WTC11 (cell line): ENCODE results near the gene FFAR3. TPM values are rescaled to one million over a fixed set of nuclear protein-coding genes. Genes with fewer than 3 reads are reported as not detected.

ENCODE experiments used
- ATAC-seq: fragments of 200-7000 bp; cut with Tn5 transposase; 2 replicates; pipeline ENCODE4 v1.10.0; 2021; ENCODE audit warnings: mild to moderate bottlenecking, moderate library complexity
- CTCF ChIA-PET: fragments of 300-600 bp; sonication (Branson Sonifier 250); formaldehyde crosslinking; loops from one replicate; lab custom pipeline; 2021; ENCODE audit warnings: antibody characterized with exemption; lab: Charles Lee
- POLR2A ChIA-PET: fragments of 350-600 bp; sonication (Branson Sonifier 250); formaldehyde crosslinking; loops from one replicate; lab custom pipeline; 2021; ENCODE audit warnings: antibody characterized with exemption; lab: Charles Lee
- DNase-seq: peaks from one replicate; pipeline ENCODE4 v3.0.0; 2021; ENCODE audit warnings: low spot score
- H3K27ac Mint-ChIP-seq: 2 replicates; pipeline ENCODE4 v1.8.0; 2021; ENCODE audit warnings: mixed read lengths
- H3K27me3 Mint-ChIP-seq: 2 replicates; pipeline ENCODE4 v1.8.0; 2021; ENCODE audit warnings: low read depth, mild to moderate bottlenecking, moderate library complexity, mixed read lengths
- H3K36me3 Mint-ChIP-seq: 2 replicates; pipeline ENCODE4 v1.8.0; 2021; ENCODE audit warnings: mixed read lengths
- H3K4me1 Mint-ChIP-seq: 2 replicates; pipeline ENCODE4 v1.8.0; 2022; ENCODE audit warnings: mixed read lengths
- H3K4me3 Mint-ChIP-seq: 2 replicates; pipeline ENCODE4 v1.8.0; 2021; ENCODE audit warnings: mild to moderate bottlenecking, moderate library complexity, mixed read lengths
- H3K9me3 Mint-ChIP-seq: 2 replicates; pipeline ENCODE4 v1.8.0; 2021; ENCODE audit warnings: mixed read lengths
- CREM ChIP-seq: sonication (generic); formaldehyde crosslinking; IDR thresholded peaks from 2 replicates; pipeline ENCODE4 v1.8.1; 2022; ENCODE audit warnings: mild to moderate bottlenecking, missing genetic modification reagents, moderate library complexity
- ESRRA ChIP-seq: sonication (generic); formaldehyde crosslinking; IDR thresholded peaks from 2 replicates; pipeline ENCODE4 v1.8.1; 2022; ENCODE audit warnings: mild to moderate bottlenecking, missing genetic modification reagents, borderline replicate concordance
- FOXJ3 ChIP-seq: sonication (generic); formaldehyde crosslinking; IDR thresholded peaks from 2 replicates; pipeline ENCODE4 v1.9.0; 2021; ENCODE audit warnings: missing genetic modification reagents, mild to moderate bottlenecking, borderline replicate concordance
- FOXP1 ChIP-seq: sonication (generic); formaldehyde crosslinking; IDR thresholded peaks from 2 replicates; pipeline ENCODE4 v1.8.0; 2022; ENCODE audit warnings: missing genetic modification reagents, mild to moderate bottlenecking, moderate library complexity, borderline replicate concordance
- IRF1 ChIP-seq: sonication (generic); formaldehyde crosslinking; IDR thresholded peaks from 2 replicates; pipeline ENCODE4 v1.8.0; 2023; ENCODE audit warnings: missing genetic modification reagents
- JUN ChIP-seq: sonication (generic); formaldehyde crosslinking; IDR thresholded peaks from 2 replicates; pipeline ENCODE4 v1.8.0; 2023; ENCODE audit warnings: mild to moderate bottlenecking, missing genetic modification reagents
- NR3C1 ChIP-seq: sonication (generic); formaldehyde crosslinking; conservative IDR thresholded peaks from 2 replicates; pipeline ENCODE4 v1.8.1; 2023; ENCODE audit warnings: low read depth, mild to moderate bottlenecking, missing genetic modification reagents
- RELA ChIP-seq: sonication (generic); formaldehyde crosslinking; IDR thresholded peaks from 2 replicates; pipeline ENCODE4 v1.8.1; 2022; ENCODE audit warnings: missing genetic modification reagents, mild to moderate bottlenecking, borderline replicate concordance
- RORB ChIP-seq: fragments of 250-450 bp; sonication (Bioruptor Pico); IDR thresholded peaks from 2 replicates; pipeline ENCODE4 v1.9.0; 2021; ENCODE audit warnings: mild to moderate bottlenecking
- STAT6 ChIP-seq: sonication (generic); formaldehyde crosslinking; conservative IDR thresholded peaks from 2 replicates; pipeline ENCODE4 v1.8.1; 2023; ENCODE audit warnings: mild to moderate bottlenecking, low read depth, missing genetic modification reagents, moderate library complexity
- USF2 ChIP-seq: sonication (generic); formaldehyde crosslinking; IDR thresholded peaks from 2 replicates; pipeline ENCODE4 v1.8.1; 2023; ENCODE audit warnings: mild to moderate bottlenecking, missing genetic modification reagents, moderate library complexity
- ZBTB21 ChIP-seq: sonication (generic); formaldehyde crosslinking; IDR thresholded peaks from 2 replicates; pipeline ENCODE4 v1.8.1; 2023; ENCODE audit warnings: mild to moderate bottlenecking, missing genetic modification reagents, borderline replicate concordance
- ZNF121 ChIP-seq: sonication (generic); formaldehyde crosslinking; IDR thresholded peaks from 2 replicates; pipeline ENCODE4 v1.8.0; 2023; ENCODE audit warnings: missing genetic modification reagents
- ZNF317 ChIP-seq: sonication (generic); formaldehyde crosslinking; IDR thresholded peaks from 2 replicates; pipeline ENCODE4 v1.8.1; 2023; ENCODE audit warnings: low read depth, mild to moderate bottlenecking, moderate library complexity, missing genetic modification reagents, borderline replicate concordance
- ZNF396 ChIP-seq: fragments of 250-450 bp; sonication (Bioruptor Pico); IDR thresholded peaks from 2 replicates; pipeline ENCODE4 v1.8.0; 2021; ENCODE audit warnings: mild to moderate bottlenecking, moderate library complexity, borderline replicate concordance
- ZNF425 ChIP-seq: fragments of 250-450 bp; sonication (Bioruptor Pico); conservative IDR thresholded peaks from 2 replicates; pipeline ENCODE4 v1.9.0; 2021; ENCODE audit warnings: mild to moderate bottlenecking
- total RNA-seq: library from RNA; stranded (reverse); gene quantifications from 3 replicates; pipeline ENCODE4 v1.2.3, GENCODE V29; 2021
- TF ChIP-seq, protein P1 (sequence below): sonication (generic); formaldehyde crosslinking; IDR thresholded peaks from 2 replicates; pipeline ENCODE4 v1.8.0; 2022; ENCODE audit warnings: missing genetic modification reagents
- TF ChIP-seq, protein P2 (sequence below): sonication (generic); formaldehyde crosslinking; IDR thresholded peaks from 2 replicates; pipeline ENCODE4 v1.8.1; 2022; ENCODE audit warnings: mild to moderate bottlenecking, moderate library complexity, missing genetic modification reagents
- TF ChIP-seq, protein P3 (sequence below): sonication (generic); formaldehyde crosslinking; IDR thresholded peaks from 2 replicates; pipeline ENCODE4 v1.8.1; 2023; ENCODE audit warnings: mild to moderate bottlenecking, missing genetic modification reagents
- TF ChIP-seq, protein P4 (sequence below): sonication (generic); formaldehyde crosslinking; IDR thresholded peaks from 2 replicates; pipeline ENCODE4 v1.8.0; 2022; ENCODE audit warnings: mild to moderate bottlenecking, missing genetic modification reagents
- TF ChIP-seq, protein P5 (sequence below): sonication (generic); formaldehyde crosslinking; IDR thresholded peaks from 2 replicates; pipeline ENCODE4 v1.8.1; 2023; ENCODE audit warnings: mild to moderate bottlenecking, moderate library complexity, missing genetic modification reagents

FFAR3 gene
- total RNA-seq, 1 experiment from 2014 or later: not detected

- TF ChIP-seq, protein P1, sequence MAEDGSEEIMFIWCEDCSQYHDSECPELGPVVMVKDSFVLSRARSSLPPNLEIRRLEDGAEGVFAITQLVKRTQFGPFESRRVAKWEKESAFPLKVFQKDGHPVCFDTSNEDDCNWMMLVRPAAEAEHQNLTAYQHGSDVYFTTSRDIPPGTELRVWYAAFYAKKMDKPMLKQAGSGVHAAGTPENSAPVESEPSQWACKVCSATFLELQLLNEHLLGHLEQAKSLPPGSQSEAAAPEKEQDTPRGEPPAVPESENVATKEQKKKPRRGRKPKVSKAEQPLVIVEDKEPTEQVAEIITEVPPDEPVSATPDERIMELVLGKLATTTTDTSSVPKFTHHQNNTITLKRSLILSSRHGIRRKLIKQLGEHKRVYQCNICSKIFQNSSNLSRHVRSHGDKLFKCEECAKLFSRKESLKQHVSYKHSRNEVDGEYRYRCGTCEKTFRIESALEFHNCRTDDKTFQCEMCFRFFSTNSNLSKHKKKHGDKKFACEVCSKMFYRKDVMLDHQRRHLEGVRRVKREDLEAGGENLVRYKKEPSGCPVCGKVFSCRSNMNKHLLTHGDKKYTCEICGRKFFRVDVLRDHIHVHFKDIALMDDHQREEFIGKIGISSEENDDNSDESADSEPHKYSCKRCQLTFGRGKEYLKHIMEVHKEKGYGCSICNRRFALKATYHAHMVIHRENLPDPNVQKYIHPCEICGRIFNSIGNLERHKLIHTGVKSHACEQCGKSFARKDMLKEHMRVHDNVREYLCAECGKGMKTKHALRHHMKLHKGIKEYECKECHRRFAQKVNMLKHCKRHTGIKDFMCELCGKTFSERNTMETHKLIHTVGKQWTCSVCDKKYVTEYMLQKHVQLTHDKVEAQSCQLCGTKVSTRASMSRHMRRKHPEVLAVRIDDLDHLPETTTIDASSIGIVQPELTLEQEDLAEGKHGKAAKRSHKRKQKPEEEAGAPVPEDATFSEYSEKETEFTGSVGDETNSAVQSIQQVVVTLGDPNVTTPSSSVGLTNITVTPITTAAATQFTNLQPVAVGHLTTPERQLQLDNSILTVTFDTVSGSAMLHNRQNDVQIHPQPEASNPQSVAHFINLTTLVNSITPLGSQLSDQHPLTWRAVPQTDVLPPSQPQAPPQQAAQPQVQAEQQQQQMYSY (CRISPR knock-in tag): no peak
Observed at GRCh38 chr19:35365303-35365702, 7.0 kb downstream of the FFAR3 start (continued).

GRCh38 chr19:35368378-35368777 lies 10.1 kb downstream of the FFAR3 start:
- POLR2A ChIA-PET: no interaction called here
- DNase-seq (no peak), ATAC-seq (no peak)
- no peak overlapping the region for H3K27ac Mint-ChIP-seq
- peaks cover 15% of the 10 kb centered on the region for H3K9me3 Mint-ChIP-seq
- TF ChIP-seq, protein P2, sequence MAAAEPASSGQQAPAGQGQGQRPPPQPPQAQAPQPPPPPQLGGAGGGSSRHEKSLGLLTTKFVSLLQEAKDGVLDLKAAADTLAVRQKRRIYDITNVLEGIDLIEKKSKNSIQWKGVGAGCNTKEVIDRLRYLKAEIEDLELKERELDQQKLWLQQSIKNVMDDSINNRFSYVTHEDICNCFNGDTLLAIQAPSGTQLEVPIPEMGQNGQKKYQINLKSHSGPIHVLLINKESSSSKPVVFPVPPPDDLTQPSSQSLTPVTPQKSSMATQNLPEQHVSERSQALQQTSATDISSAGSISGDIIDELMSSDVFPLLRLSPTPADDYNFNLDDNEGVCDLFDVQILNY (CRISPR knock-in tag): no peak
- TF ChIP-seq NR3C1 (no peak), FOXJ3 (CRISPR knock-in tag) (no peak), ZBTB21 (CRISPR knock-in tag) (no peak), ESRRA (CRISPR knock-in tag) (no peak), ZNF317 (CRISPR knock-in tag) (no peak), CREM (CRISPR knock-in tag) (no peak), USF2 (CRISPR knock-in tag) (no peak), IRF1 (CRISPR knock-in tag) (no peak), ZNF425 (CRISPR knock-in tag) (no peak), FOXP1 (CRISPR knock-in tag) (no peak), JUN (CRISPR knock-in tag) (no peak), ZNF121 (CRISPR knock-in tag) (no peak), ZNF396 (CRISPR knock-in tag) (no peak), RORB (CRISPR knock-in tag) (no peak), RELA (CRISPR knock-in tag) (no peak), STAT6 (CRISPR knock-in tag) (no peak)
- TF ChIP-seq, protein P3, sequence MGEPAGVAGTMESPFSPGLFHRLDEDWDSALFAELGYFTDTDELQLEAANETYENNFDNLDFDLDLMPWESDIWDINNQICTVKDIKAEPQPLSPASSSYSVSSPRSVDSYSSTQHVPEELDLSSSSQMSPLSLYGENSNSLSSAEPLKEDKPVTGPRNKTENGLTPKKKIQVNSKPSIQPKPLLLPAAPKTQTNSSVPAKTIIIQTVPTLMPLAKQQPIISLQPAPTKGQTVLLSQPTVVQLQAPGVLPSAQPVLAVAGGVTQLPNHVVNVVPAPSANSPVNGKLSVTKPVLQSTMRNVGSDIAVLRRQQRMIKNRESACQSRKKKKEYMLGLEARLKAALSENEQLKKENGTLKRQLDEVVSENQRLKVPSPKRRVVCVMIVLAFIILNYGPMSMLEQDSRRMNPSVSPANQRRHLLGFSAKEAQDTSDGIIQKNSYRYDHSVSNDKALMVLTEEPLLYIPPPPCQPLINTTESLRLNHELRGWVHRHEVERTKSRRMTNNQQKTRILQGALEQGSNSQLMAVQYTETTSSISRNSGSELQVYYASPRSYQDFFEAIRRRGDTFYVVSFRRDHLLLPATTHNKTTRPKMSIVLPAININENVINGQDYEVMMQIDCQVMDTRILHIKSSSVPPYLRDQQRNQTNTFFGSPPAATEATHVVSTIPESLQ (CRISPR knock-in tag): no peak
- TF ChIP-seq, protein P4, sequence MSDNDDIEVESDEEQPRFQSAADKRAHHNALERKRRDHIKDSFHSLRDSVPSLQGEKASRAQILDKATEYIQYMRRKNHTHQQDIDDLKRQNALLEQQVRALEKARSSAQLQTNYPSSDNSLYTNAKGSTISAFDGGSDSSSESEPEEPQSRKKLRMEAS (CRISPR knock-in tag): no peak
- TF ChIP-seq, protein P5, sequence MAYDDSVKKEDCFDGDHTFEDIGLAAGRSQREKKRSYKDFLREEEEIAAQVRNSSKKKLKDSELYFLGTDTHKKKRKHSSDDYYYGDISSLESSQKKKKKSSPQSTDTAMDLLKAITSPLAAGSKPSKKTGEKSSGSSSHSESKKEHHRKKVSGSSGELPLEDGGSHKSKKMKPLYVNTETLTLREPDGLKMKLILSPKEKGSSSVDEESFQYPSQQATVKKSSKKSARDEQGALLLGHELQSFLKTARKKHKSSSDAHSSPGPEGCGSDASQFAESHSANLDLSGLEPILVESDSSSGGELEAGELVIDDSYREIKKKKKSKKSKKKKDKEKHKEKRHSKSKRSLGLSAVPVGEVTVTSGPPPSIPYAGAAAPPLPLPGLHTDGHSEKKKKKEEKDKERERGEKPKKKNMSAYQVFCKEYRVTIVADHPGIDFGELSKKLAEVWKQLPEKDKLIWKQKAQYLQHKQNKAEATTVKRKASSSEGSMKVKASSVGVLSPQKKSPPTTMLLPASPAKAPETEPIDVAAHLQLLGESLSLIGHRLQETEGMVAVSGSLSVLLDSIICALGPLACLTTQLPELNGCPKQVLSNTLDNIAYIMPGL (CRISPR knock-in tag): no peak
- no peak overlapping the region for H3K4me3 Mint-ChIP-seq
- no peaks in the 10 kb centered on the region for H3K4me1 Mint-ChIP-seq
- H3K27me3 Mint-ChIP-seq: peaks cover 7% of the 10 kb centered on the region; the same call in 1 of the 2 replicates
- CTCF ChIA-PET: no interaction called here
- H3K36me3 Mint-ChIP-seq: no peaks in the 10 kb centered on the region
